Activated gamma-delta T cell treated with Interleukin-2 at 50 U/mL for 16 hours (primary cell): ENCODE data around the gene DYRK1A.

ENCODE experiments used
- DNase-seq: peaks from one replicate; pipeline ENCODE4 v3.0.0-alpha.2; 2020

DYRK1A gene

DNA sequence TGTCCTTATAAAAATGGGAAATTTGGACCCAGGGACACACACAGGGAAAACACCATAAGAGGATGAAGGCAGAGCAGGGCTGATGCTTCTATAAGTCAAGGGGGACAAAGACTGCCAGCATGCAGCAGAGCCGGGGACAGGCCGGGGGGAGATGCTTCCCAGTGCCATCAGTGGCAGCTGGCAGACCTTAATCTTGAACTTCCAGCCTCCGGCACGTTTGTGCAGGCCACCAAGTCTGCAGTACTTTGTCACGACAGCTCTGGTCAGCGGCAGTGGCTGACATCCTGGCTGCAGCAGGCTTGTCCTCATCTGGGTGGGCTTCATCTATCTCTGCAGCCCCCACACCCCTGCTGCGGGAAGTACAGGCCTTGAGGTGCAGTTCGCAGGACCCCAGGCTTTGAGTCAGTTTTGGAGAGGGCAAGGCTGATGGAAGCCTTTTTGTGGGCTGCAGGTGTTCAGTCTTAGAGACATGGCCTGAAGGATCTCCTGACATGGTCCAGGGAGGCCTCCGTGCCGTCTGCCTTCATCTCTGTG, 186.0 kb downstream of the DYRK1A start:
- no peak for DNase-seq

DNA sequence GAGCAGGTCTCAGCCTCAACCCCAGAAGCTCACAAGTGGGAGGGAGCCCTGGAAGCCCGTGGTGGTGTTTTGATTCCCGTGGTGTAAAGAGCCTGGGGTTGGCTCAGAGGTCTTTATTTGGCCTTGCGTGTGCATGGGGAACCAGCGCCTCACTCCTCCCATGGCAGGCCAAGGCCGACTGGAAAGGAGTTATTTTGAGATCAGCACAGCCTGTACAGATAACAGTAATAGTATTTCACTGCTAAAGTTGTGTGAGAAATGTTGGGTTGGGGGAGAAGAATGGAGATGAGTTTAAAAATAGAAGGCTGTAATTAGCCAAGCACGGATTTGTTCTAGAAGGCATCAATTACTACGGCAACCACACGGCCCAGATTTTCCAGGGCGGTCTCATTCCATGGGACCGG, 186.5 kb downstream of the DYRK1A start:
- DNase-seq, result no peak

DNA sequence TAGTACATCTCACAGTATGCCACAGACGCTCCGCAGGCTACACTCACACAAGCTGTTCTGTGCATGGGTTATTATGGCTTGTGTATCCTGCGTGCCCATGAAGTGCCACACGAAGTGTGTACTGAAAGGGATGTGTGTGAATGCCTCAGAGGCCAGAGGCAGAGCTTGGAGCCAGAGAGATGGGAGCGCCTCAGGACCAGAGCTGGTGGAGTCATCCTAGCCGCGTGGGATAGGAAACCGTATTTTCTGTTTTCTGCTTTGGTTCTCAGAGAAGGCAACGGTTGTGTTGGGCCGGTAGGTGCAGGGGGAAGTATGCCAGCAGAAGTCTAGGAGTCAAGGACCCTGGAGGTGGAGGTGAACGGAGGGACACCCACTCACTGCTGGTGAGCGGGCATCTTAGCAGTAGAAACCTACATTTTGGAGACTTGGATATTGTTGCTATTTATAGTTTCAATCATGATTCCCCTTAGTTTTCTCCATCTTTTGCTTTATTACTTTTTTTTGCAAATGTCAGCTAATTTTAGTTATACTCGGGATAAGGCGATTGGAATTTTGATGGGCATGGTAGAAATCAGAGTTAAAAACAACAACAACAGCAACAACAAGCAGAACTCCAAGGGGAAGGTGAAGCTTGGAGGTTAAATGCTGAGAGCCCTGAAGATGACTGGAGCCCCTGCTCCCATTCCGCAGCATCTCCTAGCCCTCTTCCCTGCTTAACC, 188.2 kb downstream of the DYRK1A start:
- DNase-seq, result no peak

DNA sequence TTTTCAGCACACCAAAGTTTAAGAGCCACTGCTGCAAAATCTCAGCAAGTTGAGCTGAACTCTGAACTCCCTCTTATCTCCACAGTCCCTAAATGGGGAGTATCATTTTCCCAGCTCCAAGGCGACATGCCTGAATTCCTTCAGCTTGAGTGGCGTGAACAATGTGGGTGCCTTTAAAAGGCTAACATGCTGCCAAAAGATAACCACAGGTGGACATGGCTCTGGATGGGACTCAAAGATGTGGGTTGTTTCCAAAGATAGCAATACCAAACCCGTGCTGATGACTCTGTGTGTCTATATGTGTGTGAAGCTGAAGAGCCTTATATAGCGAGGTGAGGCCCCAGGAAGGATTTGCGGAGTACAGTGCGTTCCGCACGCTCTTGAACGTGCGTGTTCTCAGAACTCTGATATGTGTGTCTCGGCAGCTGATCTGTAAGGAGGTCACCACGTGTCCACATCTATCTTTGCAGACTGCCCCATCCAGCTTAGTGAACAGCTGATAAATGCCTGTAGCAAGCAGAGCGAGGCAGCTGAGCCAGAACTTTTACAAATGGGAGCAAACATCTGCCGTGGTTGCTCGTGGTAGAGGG, 189.2 kb downstream of the DYRK1A start:
- no peak for DNase-seq

DNA sequence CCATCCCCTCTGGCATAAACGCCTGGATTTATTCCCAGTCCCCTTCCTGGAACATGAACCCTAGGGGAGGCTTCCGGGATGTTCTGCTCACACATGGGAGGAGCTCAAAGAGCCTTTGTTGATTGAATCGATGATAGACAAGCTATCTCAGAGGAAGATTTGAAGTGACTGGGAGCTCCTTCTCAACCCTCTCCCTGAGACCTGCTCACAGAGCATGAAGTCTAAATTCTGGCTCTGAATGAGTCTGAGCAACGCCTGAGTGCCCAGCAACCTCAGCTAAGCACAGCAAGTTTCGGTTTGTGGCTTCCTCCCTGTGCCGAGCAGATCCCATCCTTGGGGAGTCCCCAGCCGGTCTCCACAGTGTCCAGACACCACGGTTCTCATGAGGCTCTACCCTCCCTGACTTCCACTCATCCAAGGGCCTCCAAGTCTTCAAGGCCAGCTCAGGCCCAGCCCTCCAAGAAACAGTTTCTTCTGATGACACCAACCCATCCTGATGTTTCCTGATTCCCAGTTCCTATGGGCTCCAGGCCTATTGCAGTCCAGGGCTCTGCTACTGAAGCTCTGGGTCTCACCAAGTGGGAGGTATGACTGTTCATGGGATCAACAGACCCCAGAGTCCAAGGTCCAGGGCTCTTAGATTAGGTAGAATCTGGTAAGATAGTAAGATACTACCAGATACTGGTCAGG, 190.8 kb downstream of the DYRK1A start:
- DNase-seq, result no peak

DNA sequence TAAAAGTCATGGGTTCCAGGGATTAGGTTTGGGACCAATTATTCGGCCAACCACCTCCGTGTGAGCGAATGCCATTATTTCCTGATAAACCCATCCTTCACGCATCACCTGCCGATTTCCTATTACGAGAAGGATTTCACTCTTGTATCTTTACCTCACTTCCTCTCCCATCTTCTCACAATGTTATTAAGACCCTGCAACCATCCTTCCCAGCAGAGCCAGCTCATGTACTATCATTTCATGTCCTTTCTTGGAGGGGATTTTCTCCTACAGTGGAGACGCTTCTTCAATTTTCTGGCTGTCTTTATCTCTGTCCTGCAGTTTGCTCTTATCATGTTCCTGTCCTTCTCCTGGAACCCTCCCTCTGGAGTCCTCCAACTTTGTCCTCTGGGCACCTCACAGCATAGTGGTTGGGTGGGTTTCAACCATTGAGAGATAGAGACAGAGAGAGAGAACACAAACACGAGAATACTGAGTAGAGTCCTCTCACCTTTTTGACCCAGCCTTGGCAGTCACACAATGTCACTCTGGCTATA, 192.2 kb downstream of the DYRK1A start:
- DNase-seq, result no peak

DNA sequence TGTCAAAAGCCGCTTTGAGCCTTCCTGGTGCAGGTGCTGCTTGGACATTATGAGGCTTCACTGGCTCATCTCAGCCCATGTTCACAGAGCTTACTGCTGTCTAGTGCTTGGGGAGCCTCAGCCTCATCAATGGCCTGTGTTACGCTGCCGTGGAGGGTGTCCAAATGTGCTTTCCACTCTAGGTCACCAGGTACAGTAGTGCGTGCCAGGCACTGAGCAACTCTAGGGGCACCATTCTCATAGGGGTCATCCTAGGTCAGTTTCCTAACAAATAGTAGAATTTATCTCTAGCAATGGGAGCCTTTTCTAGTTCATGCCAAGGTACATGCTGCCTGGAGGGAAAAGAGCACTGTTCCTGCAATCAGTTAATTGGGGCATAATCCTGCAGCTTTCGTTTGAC, 193.8 kb downstream of the DYRK1A start:
- DNase-seq, result no peak

DNA sequence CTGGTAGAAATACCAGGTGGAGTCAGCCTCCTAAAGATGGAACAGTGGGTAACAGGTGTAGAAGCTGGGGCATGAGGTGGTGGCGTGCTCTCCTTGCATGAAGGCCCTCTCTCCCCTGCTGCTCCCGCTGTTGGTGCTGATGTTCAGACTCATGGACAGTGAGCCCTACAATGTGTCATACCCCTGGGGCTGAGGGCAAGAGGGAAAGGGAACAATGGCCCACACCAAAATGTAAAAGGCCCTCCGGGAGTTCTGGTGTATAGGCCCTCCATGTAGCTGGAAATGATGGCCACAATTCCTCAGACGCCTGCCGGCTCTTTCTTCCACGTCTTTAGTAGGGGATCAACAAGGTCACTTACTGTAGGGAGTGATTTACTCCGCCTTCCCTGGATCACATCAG, 194.9 kb downstream of the DYRK1A start:
- DNase-seq, result no peak

DNA sequence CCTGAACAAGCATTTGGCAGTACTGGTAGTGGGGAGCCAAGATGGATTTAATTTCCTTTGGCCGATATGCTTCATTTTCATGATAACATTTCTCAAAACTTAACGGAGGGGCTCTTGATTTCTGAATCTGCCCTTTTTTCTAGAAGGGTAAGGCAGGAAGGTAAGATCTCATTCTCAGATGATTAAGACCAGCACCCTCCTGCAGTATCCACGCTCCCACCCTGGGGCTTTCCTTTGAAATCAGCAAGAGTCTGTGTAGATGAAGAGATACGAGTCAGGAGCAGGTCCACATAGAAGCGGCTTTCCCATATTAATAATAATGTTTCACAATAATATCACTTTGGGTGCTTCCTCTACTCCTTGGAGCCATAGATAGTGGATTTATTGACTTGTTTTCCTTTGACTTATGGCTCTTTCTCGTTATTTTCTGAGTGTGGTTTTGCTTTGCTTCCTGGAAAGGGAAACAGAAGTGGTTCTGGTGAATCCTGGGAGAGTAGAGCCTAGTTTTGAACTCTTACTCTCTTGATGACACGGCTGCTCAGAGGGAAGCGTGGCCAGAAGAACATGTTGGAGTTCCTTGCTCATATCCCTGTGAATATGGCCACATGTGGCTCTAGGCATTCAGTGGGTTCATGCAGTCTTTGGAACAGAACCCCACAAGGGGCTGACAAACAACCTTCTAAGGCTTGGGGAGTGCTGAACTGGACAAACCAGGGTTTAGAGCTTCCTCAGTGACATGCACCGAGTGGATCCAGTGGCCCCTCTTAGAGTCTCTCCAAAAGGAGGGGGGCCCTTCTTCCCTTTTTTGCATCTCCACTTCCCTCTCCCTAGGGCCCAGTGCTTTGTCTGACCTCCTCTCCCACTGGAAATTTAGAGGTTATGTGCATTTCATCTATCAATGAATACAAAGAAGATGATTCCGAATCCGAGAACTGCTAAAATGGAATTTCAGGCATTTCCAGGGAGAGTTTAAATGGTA, 195.7 kb downstream of the DYRK1A start:
- DNase-seq, result no peak

DNA sequence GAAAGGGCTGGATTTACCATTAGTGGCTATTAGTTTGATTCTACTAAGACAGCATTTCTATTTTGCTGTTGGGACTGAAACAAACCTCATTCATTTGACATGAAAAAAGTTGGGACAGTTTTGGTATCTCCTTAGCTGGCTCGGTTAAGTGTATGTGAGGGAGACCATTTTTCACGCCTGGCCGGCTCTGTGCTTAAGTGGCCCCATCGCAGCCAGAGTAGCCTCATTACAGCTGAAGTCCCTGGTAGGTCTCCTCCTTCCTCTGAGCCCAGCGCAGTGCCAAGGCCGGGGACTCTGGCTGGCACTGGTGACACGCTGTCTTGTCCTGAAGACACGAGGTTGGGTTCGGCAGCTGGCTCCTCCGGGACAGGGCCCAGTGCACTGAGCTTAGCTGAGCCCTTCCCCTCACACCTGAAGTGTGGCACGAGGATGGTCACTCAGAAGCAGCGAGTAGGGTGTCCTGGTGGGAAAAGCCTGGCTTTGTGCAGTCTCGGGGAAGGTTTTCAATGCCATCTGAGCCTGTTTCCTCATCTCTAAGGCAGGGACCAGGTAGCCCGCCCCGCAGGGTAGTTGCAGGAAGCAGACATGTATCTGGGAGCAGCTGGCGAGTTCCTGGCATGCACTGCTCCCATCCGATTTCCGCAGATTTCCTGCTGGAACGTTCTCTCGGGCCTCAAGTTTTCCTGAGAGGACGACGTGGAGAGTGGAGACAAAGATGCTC, 196.5 kb downstream of the DYRK1A start:
- DNase-seq, result peak; percentile 11

DNA sequence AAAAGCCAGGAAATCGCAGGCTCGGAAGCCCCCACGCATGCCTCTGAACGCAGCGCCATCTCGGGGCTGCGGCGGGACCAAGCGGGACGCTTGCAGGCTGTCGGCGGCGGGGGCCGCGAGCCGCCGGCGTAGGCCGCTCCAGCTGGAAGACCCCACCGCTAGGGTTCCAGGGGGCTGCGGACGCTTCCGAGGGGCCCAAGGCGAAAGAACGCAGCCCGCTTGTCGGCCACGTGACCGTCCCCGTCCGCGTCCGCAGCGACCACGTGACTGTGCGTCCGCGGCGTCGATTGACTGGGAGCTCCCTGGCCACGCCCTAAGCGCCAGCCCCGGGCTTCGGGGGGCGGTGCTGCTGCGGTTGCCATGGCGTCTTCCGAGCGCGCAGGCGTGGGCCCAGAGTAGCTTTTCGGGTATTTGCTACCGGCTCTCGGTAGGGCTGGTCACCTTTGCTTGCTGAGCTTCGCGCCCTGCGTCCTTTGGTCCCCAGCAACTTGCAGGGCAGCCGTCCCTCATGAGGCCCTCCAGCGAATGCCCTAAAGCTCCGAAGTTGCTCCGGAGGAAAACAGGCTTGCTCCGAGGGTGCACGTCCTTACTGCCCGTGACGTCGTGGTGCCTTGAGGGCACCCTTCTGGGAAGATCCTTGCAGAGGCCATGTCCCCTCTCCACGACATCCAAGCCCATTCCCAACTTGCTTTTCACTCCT, 197.2 kb downstream of the DYRK1A start:
- peak; percentile 91 for DNase-seq

DNA sequence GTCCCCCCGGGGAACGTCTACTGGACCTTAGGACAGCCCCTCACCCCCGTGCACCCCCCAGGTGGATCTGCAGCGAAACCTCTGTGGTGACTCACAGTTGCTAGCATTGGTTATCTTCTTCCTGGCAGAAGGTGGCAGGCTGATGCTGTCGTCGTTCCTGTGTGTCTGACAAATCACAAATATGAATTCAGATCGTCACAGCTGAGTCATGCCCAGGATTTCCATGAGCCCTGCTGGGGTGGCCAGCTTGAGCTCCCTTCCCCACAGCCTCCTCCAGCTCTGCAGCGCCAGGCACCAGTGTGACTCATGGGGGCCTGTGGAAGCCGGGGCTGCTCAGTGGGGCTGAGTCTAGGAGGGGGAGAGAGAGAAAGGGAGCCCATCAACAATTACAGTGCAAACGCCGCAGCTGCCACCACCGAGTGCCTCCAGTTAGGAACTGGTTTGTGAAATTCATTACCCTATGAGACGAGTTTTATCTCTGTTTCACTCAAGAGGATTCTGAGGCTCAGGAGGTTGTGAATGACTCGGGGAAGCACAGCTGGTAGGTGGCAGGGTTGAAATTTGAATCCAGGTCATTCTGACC, 197.9 kb downstream of the DYRK1A start:
- peak; percentile 76 for DNase-seq

DNA sequence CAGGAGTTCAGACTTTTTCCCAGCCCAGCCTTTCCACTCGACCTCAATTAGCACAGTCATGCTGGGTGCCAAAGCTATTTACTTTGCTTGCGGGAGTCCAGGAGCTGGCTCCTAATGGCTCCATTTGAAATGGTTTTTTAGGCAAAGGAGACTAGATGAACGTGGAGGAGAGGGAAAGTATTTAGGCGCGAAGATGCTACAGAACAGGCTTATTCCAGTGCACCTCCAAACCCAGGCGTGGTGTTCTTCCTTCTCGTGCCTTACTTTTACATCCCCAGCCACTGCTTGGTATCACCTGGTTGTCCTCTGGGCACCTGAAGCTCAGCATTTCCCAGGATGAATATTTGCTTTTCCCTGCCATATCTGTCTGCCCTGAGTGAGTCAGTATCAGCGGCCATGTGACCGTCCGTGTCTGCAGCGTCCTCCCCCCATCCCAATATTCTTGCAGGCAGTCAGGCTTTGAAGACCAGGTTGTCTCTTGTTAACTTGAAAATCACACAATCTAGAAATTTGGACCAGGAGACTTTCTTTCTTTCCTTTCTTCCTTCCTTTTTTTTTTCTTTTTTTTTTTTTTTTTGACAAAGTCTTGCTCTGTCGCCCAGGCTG, 198.5 kb downstream of the DYRK1A start:
- DNase-seq, result no peak

DNA sequence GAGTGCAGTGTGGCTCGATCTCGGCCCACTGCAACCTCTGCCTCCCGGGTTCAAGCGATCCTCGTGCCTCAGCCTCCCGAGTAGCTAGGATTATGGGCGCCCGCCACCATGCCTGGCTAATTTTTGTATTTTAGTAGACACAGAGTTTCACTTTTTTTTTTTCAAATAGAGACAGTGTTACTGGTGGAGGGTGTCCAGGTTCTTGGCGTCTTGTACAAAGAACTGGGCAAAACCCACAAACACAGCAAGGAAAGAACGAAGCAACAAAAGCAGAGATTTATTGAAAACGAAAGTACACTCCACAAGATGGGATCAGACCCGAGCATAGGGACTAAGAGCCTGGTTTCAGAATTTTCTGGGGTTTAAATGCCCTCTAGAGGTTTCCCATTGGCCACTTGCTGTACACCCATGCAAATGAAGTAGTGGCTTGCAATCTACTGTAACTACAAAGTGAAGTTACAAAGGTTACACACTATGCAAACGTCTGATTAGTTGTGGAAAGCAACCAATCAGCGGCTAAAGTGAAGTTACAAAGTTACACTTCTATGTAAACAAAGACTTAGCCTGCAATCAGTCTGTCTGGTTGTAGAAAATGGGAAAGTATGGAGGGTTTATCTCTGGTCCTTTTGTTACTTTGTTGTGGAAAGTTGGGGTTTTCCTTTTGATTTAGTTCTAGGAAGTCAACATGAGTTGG, 199.1 kb downstream of the DYRK1A start:
- no peak for DNase-seq

DNA sequence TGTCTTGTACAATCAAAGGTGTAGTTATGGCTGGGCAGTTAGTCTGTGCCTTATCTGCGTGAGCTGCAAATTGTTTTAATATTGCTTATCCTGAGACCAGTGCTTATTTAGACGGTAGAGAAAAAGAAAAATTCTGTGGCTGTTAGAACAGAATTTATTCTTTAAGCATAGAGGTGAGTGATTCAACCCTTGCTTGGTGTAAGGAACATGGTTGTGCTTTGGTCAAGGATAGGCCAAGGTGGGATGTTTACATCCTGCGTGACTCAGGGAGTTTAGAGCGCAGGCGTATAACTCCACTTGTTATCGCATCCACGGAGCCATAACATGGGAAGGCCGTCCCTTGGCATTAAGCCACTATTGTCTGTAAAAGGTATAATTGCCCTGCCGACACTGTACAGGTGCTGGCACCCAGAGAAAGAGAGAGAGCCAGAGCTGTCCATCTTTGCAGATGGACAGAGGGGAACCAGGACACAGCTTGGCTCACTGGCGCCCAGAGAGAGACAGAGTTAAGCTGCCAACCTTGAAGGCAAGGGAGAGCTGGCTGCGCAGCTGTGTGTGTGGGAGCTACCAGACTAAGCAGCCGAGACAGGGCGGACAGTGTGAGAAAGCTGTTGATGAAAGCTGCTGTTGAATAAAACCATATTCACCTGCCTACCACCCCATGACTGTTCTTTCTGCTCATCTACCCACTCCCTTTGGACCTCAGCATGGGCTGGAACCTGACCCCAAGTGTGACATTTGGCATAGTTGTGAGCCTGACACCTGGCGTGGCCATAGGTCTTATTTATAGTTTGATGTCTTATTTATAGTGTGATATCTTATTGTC, 200.4 kb downstream of the DYRK1A start:
- DNase-seq, result no peak

DNA sequence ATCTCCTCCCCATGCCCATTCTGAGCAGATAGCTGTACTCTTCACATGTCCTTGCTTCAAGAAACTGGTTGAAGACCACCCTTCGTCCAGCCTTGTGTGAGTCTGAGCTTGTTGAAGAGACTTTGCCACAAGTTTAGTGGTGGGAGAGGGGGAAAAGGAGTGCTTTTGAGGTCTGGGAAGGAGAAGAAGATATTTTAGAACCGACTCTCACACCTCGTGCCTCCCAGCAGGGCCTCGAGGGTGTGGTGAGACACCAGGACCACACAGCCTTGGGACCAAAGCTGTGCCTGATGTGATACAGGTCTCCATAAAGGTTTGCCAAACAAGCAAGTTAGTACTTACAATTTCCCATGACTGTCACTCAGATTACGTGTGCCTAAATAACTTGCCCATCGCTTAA, 201.8 kb downstream of the DYRK1A start:
- DNase-seq, result no peak

DNA sequence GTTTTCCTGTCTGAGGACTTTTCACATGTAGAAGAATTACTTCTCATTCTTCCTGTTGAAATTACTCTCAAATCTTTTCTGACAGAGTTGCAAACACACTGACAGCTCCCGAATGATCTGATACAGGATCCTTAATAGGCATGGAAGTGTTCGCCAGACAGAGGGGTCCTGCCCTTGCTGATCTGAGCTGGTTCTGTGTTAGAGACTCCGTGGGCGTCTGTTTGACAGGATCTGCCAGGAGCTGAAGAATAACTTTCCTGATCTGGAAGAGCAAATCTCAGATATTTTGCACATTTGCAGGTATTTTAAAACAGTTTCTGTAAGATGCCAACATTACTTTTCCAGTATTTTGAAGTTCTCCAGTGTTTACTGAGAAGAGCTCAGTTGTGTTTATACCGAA, 202.3 kb downstream of the DYRK1A start:
- DNase-seq, result no peak

DNA sequence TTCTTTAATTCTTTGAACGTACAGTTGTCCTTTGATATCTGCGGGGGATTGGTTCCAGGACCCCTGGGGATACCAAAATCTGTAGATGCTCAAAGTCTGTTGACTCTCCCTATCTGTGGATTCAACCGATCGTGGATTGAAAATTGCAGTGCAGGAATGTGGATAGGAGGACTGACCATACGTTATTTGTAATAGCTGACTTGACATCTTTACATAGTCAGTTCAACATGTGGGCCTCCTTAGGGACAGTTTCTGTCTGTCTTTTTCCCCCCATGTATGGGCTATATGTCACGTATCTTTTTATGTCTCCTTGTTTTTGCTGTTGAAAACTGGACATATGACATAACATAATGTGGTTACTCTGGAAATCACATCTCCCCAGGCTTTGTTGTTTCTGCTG, 204.9 kb downstream of the DYRK1A start:
- no peak for DNase-seq

DNA sequence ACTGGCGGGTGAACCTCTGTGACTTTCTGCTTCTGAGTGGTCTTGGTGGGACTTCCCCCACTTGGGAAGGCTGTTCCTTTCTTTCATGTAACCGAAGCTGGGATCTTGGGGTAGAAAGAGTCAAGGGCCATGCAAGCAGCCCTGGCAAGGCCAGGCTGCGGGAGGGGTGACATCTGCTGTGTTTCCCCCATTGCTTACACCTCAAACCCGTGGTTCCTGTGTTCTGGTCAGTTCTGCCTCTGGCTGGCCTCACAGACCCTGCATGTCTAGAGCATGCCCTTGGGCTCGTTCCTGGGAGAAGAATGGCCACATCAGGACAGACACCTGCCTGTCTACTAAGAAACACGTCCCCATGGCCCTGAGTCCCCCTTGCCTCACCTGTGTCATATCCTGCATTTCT, 207.7 kb downstream of the DYRK1A start:
- DNase-seq, result no peak
